Suprapubic skin (tissue), 4 donors: ENCODE data around the gene PRKCE. TPM values are rescaled to one million over a fixed set of nuclear protein-coding genes. Genes with fewer than 3 reads are reported as not detected.

Source experiments
- DNase-seq, 2 donors: peaks; one replicate each; pipeline ENCODE4 v3.0.0-alpha.2; 2019; ENCODE audit warnings: low spot score in 2 of 2
- H3K27ac ChIP-seq: fragments of 200-600 bp; sonication (generic); one replicate; pipeline ENCODE4 v1.5.1; 2019
- H3K27me3 ChIP-seq: fragments of 200-600 bp; sonication (generic); one replicate; pipeline ENCODE4 v1.5.1; 2019
- H3K36me3 ChIP-seq: fragments of 200-600 bp; sonication (generic); one replicate; pipeline ENCODE4 v1.5.1; 2019
- H3K4me1 ChIP-seq: fragments of 200-600 bp; sonication (generic); one replicate; pipeline ENCODE4 v1.5.1; 2019
- H3K4me3 ChIP-seq: fragments of 200-600 bp; sonication (generic); one replicate; pipeline ENCODE4 v1.5.1; 2019; ENCODE audit warnings: mild to moderate bottlenecking
- H3K9me3 ChIP-seq: fragments of 200-600 bp; sonication (generic); one replicate; pipeline ENCODE4 v1.5.1; 2019
- EP300 ChIP-seq: sonication (generic); formaldehyde crosslinking; IDR thresholded peaks from one replicate; pipeline ENCODE4 v1.6.1; 2017; ENCODE audit warnings: antibody characterized with exemption
- POLR2A ChIP-seq, 2 donors: fragments of 450-650 bp; IDR thresholded peaks; one replicate each; pipeline ENCODE4 v1.6.1; 2017; ENCODE audit warnings: antibody characterized with exemption in 2 of 2, mild to moderate bottlenecking in 2 of 2, moderate library complexity in 2 of 2
- POLR2AphosphoS5 ChIP-seq, 3 donors: sonication (generic); formaldehyde crosslinking; IDR thresholded peaks; one replicate each; pipeline ENCODE4 v1.6.1; 2017; ENCODE audit warnings: antibody characterized with exemption in 3 of 3
- WGBS: methylation state at CpG from one replicate; pipeline ENCODE4 v1.1.5; 2018; 5-methylcytosine and 5-hydroxymethylcytosine counted together
- total RNA-seq, 4 donors: library from RNA; depleted of rRNA; stranded (reverse); fragments of >200 nt; gene quantifications; one replicate each; pipeline ENCODE4 v1.1.0, GENCODE V29; 2016
- TF ChIP-seq, protein P1 (sequence below), 2 donors: fragments of 200-600 bp in 1 of 2; fragments of 450-650 bp in 1 of 2; sonication (generic) in 1 of 2; IDR thresholded peaks; one replicate each; pipeline ENCODE4 v1.5.1; 2016 to 2019; ENCODE audit warnings: antibody characterized with exemption in 2 of 2, mild to moderate bottlenecking in 1 of 2, moderate library complexity in 1 of 2

The PRKCE gene
- total RNA-seq, 4 donors from 2014 or later: 7.9 to 18.3 (median 12.5) TPM

DNA sequence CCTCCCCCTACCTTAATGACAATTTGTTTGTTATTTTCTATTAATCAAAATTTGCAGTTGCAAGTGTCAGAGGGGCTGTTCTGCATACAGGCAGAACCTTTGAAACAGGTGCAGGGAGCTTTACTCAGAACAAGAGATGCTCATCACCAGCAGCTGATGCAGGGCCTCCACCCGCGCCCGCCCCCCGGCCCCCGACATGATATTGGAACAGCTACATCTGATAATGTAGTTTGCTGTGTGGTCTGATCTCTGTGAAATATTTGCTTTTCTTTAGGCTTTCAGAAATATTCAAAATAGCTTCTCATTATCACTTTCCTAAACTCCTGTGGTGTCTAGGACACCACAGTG is 130.0 kb downstream of the PRKCE start:
- Histone ChIP-seq H3K27me3 (no peaks in the 10 kb centered on the region), H3K4me1 (peaks cover 22% of the 10 kb centered on the region), H3K27ac (no peak overlapping the region), H3K4me3 (no peak overlapping the region), H3K9me3 (no peaks in the 10 kb centered on the region), H3K36me3 (no peaks in the 10 kb centered on the region)
- no peak for TF ChIP-seq EP300
- TF ChIP-seq, protein P1, sequence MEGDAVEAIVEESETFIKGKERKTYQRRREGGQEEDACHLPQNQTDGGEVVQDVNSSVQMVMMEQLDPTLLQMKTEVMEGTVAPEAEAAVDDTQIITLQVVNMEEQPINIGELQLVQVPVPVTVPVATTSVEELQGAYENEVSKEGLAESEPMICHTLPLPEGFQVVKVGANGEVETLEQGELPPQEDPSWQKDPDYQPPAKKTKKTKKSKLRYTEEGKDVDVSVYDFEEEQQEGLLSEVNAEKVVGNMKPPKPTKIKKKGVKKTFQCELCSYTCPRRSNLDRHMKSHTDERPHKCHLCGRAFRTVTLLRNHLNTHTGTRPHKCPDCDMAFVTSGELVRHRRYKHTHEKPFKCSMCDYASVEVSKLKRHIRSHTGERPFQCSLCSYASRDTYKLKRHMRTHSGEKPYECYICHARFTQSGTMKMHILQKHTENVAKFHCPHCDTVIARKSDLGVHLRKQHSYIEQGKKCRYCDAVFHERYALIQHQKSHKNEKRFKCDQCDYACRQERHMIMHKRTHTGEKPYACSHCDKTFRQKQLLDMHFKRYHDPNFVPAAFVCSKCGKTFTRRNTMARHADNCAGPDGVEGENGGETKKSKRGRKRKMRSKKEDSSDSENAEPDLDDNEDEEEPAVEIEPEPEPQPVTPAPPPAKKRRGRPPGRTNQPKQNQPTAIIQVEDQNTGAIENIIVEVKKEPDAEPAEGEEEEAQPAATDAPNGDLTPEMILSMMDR (IDR thresholded peaks at IDR 0.05): no peak
- no peak for TF ChIP-seq POLR2AphosphoS5 (IDR thresholded peaks at IDR 0.05)
- TF ChIP-seq POLR2A (IDR thresholded peaks at IDR 0.05): no peak
- no peak for DNase-seq
- 90% methylated on average over 5 of the region's 5 CpGs for whole genome bisulfite sequencing

DNA sequence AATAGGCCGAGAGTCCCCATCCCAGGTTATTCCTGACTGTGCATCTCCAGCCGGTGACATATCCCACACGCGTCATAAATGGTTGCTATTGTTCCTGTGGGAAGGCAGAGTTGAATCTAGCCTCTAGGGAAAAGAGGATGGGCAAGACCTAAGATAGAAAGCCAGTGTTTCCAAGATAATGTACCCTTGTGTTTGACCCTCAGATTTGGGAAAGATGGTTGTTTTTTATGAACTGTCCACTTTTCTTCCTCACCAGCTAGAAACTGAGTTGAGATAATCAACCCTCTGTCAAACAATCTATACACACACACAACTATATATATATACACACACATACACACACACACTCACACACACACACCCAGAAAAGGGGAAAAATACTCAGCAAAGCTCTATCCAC is 131.0 kb downstream of the PRKCE start:
- no peak overlapping the region for H3K4me3 ChIP-seq
- H3K36me3 ChIP-seq: no peaks in the 10 kb centered on the region
- 92% methylated on average over 4 of the region's 4 CpGs for WGBS
- TF ChIP-seq EP300: no peak
- no peak for TF ChIP-seq POLR2A (IDR thresholded peaks at IDR 0.05)
- TF ChIP-seq, protein P1 (IDR thresholded peaks at IDR 0.05): no peak
- TF ChIP-seq POLR2AphosphoS5 (IDR thresholded peaks at IDR 0.05): no peak
- H3K4me1 ChIP-seq: peaks cover 19% of the 10 kb centered on the region
- no peak overlapping the region for H3K27ac ChIP-seq
- no peaks in the 10 kb centered on the region for H3K9me3 ChIP-seq
- no peak for DNase-seq
- no peaks in the 10 kb centered on the region for H3K27me3 ChIP-seq

DNA sequence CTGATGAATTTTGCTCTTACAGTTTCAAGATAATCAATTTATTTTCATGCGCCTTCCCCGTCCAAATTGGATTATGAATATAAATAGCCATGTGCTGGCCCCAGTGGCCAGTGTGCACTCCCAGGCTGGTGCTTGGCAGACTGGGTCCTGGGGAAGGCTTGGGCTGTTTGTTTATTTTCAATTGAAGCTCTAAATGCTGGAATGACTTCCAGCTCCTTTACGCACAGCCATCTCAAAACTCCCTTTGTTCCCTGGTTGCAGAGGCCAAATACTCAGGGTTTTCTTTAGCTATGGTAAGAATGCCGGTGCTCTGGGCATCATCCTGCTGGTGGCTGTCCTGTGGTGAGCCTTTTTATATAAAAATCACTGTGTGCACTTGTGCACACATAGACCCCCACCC is 131.5 kb downstream of the PRKCE start:
- no peak overlapping the region for H3K27ac ChIP-seq

DNA sequence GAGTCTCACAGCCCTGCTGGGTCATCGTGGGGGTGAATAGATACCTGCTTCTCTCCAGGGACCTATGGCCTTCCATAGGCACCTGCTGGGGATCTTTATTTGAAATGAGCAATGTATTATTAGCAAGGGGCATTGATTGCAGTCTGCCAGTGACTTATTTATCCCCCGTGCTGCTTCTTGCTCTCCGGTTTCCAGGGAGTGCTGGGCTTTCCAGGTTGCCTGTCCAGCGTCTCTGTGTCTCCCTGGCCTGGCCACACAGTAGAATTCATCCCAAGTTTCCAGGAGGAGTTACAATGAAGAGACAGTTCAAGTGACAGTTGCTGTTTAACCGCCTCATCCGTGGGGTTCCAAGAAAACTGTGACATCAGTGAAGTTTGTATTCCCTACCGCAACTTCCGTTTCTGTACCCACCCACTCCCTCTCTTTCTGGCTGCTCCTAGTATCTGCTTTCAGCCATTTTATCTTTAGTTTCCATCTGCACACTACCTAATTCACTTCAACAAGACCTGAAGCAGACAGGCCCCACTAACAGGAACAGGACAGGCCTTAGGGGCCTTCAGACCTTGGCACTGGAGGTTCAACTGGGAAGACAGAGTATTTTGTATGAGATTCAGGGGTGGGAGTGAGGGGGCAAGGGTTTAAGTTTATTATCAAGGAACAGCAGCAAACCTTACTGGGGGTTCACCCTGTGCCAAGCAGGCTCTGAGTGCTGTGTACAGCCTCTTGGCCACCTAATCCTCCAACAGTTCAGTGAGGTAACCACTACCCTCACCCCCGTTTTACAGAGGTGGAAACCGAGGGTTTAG is 134.8 kb downstream of the PRKCE start:
- WGBS: 89% methylated on average over 10 of the region's 10 CpGs
- peak in 1 of 2 donors; percentile 3 for DNase-seq
- H3K27ac ChIP-seq: no peak overlapping the region
- no peaks in the 10 kb centered on the region for H3K9me3 ChIP-seq
- peaks cover 5% of the 10 kb centered on the region for H3K4me1 ChIP-seq
- no peaks in the 10 kb centered on the region for H3K27me3 ChIP-seq
- H3K4me3 ChIP-seq: no peak overlapping the region
- TF ChIP-seq POLR2A (IDR thresholded peaks at IDR 0.05): no peak
- TF ChIP-seq, protein P1 (IDR thresholded peaks at IDR 0.05): no peak
- TF ChIP-seq EP300: no peak
- no peak for TF ChIP-seq POLR2AphosphoS5 (IDR thresholded peaks at IDR 0.05)
- no peaks in the 10 kb centered on the region for H3K36me3 ChIP-seq

More for the DNA sequence above, 131.5 kb downstream of the PRKCE start:
- Histone ChIP-seq H3K9me3 (no peaks in the 10 kb centered on the region), H3K36me3 (no peaks in the 10 kb centered on the region), H3K4me1 (peaks cover 15% of the 10 kb centered on the region), H3K4me3 (no peak overlapping the region), H3K27me3 (no peaks in the 10 kb centered on the region)
- no peak for TF ChIP-seq EP300
- no peak for TF ChIP-seq POLR2A (IDR thresholded peaks at IDR 0.05)
- TF ChIP-seq, protein P1 (IDR thresholded peaks at IDR 0.05): no peak
- no peak for TF ChIP-seq POLR2AphosphoS5 (IDR thresholded peaks at IDR 0.05)
- 58% methylated on average over 4 of the region's 4 CpGs for WGBS
- no peak for DNase-seq

DNA sequence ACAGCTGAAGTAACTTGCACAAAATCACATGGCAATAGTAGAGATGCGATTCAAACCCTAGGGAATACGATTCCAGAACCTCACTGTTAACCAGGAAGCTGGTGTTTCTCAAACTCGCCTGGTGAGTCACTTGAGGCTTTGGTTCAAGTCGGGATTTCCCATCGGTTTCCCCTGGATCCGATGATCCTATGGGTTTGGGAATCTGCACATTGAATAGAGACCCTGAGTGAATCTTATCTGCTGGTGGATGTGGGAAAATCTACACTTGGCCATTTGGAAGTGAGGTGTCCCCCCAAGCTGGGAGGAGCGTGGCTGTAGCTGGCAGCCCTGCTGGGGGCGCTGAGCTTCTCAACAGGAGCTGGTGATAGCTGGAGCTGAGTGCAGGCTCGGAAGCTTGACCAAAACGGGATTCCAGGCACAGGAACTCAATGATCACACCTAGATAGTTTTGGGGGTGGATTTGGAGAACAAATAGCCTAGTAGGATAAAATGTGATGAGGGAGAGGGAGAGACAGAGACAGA is 135.4 kb downstream of the PRKCE start:
- TF ChIP-seq EP300 (no peak), POLR2A (IDR thresholded peaks at IDR 0.05) (no peak), POLR2AphosphoS5 (IDR thresholded peaks at IDR 0.05) (no peak)
- TF ChIP-seq, protein P1 (IDR thresholded peaks at IDR 0.05): no peak
- WGBS: 91% methylated on average over 10 of the region's 10 CpGs
- DNase-seq: peak in 1 of 2 donors; percentile 22

More for the DNA sequence above, 135.4 kb downstream of the PRKCE start:
- Histone ChIP-seq H3K4me3 (no peak overlapping the region), H3K4me1 (peaks cover 4% of the 10 kb centered on the region), H3K9me3 (no peaks in the 10 kb centered on the region), H3K36me3 (no peaks in the 10 kb centered on the region), H3K27me3 (no peaks in the 10 kb centered on the region), H3K27ac (no peak overlapping the region)
